Cerebellar cortex (tissue), 1 donor: ENCODE measurements around the gene KCNMA1.
"Not testable (repeated sequence)": the region's sequence is repeated elsewhere in the genome, so short reads cannot be mapped to it uniquely, and the experiment has no call there.

Experiments
- DNase-seq: peaks from one replicate; pipeline ENCODE4 v3.0.0-alpha.2; 2015; ENCODE audit warnings: low spot score

KCNMA1 gene

GRCh38 chr10:77416311-77417135 lies 221.1 kb downstream of the KCNMA1 start:
- DNase-seq, result no peak

GRCh38 chr10:77415313-77415960 lies 222.2 kb downstream of the KCNMA1 start:
- no peak for DNase-seq

- DNase-seq, result no peak
Observed at GRCh38 chr10:77413231-77413630, 224.4 kb downstream of the KCNMA1 start.

- not testable (repeated sequence) for DNase-seq
Observed at GRCh38 chr10:77412573-77413133, 225.0 kb downstream of the KCNMA1 start.

GRCh38 chr10:77411805-77412204 lies 225.8 kb downstream of the KCNMA1 start:
- no peak for DNase-seq

- DNase-seq, result no peak
Observed at GRCh38 chr10:77410523-77410922, 227.1 kb downstream of the KCNMA1 start.

- DNase-seq, result no peak
Observed at GRCh38 chr10:77409697-77410471, 227.7 kb downstream of the KCNMA1 start.

- no peak for DNase-seq
Observed at GRCh38 chr10:77408259-77408658, 229.3 kb downstream of the KCNMA1 start.

GRCh38 chr10:77406764-77407430 lies 230.7 kb downstream of the KCNMA1 start:
- no peak for DNase-seq

GRCh38 chr10:77405771-77406241 lies 231.8 kb downstream of the KCNMA1 start:
- no peak for DNase-seq

GRCh38 chr10:77404810-77405209 lies 232.8 kb downstream of the KCNMA1 start:
- no peak for DNase-seq

- no peak for DNase-seq
Observed at GRCh38 chr10:77403761-77404160, 233.8 kb downstream of the KCNMA1 start.

- DNase-seq, result no peak
Observed at GRCh38 chr10:77401683-77402082, 235.9 kb downstream of the KCNMA1 start.

- DNase-seq, result no peak
Observed at GRCh38 chr10:77400033-77400432, 237.6 kb downstream of the KCNMA1 start.

GRCh38 chr10:77398986-77399755 lies 238.4 kb downstream of the KCNMA1 start:
- no peak for DNase-seq

GRCh38 chr10:77398558-77398957 lies 239.1 kb downstream of the KCNMA1 start:
- no peak for DNase-seq

- DNase-seq, result no peak
Observed at GRCh38 chr10:77397103-77397502, 240.5 kb downstream of the KCNMA1 start.

GRCh38 chr10:77396290-77396689 lies 241.3 kb downstream of the KCNMA1 start:
- no peak for DNase-seq

- no peak for DNase-seq
Observed at GRCh38 chr10:77393821-77394501, 243.6 kb downstream of the KCNMA1 start.

- DNase-seq, result no peak
Observed at GRCh38 chr10:77393411-77393810, 244.2 kb downstream of the KCNMA1 start.
